Activated CD4-positive, alpha-beta T cell treated with anti-CD3 and anti-CD28 coated beads, Interleukin-2, amount 50 U/mL, for 24 hours (primary cell): Measurements from ENCODE around the gene LRP1.
A peak's percentile ranks its signal among the peaks of the same experiment; 100 is the strongest.

Experiments
- DNase-seq, 2 donors: peaks; one replicate each; pipeline ENCODE4 v3.0.0-alpha.2; 2020; ENCODE audit warnings: low read depth in 1 of 2, low spot score in 1 of 2

LRP1 gene

GRCh38 chr12:57127726-57128518 lies at the start of gene LRP1:
Gene LRP1, plus strand, starts transcription at chr12:57128483. Its CDS starts 482 bp downstream, at chr12:57128965.
- DNase-seq, result peak; percentile 65 to 69

GRCh38 chr12:57078519-57079404 lies 49.5 kb upstream of the LRP1 start, which contains the start of gene NEMP1:
Gene NEMP1, minus strand, starts transcription at chr12:57078791. Its CDS starts 46 bp downstream, at chr12:57078745.
- DNase-seq, result peak; percentile 71 to 97

- no peak for DNase-seq
These were observed 48.5 kb upstream of the LRP1 start for GRCh38 chr12:57079821-57080220.

- DNase-seq, result no peak
These were observed 47.4 kb upstream of the LRP1 start for GRCh38 chr12:57080855-57081254.

GRCh38 chr12:57085999-57086492 lies 42.2 kb upstream of the LRP1 start:
- DNase-seq, result no peak

GRCh38 chr12:57086493-57087009 lies 41.7 kb upstream of the LRP1 start:
- DNase-seq, result no peak

GRCh38 chr12:57087010-57087690 lies 41.1 kb upstream of the LRP1 start:
- DNase-seq, result peak; percentile 90 to 95

- peak; percentile 61 to 78 for DNase-seq
These were observed 40.5 kb upstream of the LRP1 start for GRCh38 chr12:57087691-57088353.

GRCh38 chr12:57088354-57089270 lies 39.7 kb upstream of the LRP1 start, which contains the start of gene NAB2:
Gene NAB2, plus strand, starts transcription at chr12:57089114. Its CDS starts 158 bp downstream, at chr12:57089272.
- peak; percentile 60 to 83 for DNase-seq

- DNase-seq, result no peak
These were observed 38.7 kb upstream of the LRP1 start for GRCh38 chr12:57089271-57090245.

GRCh38 chr12:57090490-57090889 lies 37.8 kb upstream of the LRP1 start:
- DNase-seq, result no peak

- no peak for DNase-seq
These were observed 37.2 kb upstream of the LRP1 start for GRCh38 chr12:57090924-57091637.

- no peak for DNase-seq
These were observed 36.4 kb upstream of the LRP1 start for GRCh38 chr12:57091638-57092528.

- no peak for DNase-seq
These were observed 35.8 kb upstream of the LRP1 start for GRCh38 chr12:57092529-57092862.

GRCh38 chr12:57092876-57093414 lies 35.3 kb upstream of the LRP1 start:
- DNase-seq, result no peak
